ENCODE data around the gene BAZ2B. TPM values are rescaled to one million over a fixed set of nuclear protein-coding genes. Genes with fewer than 3 reads are reported as not detected.
"Not testable (repeated sequence)": the region's sequence is repeated elsewhere in the genome, so short reads cannot be mapped to it uniquely, and the experiment has no call there.

Gene BAZ2B
- total RNA-seq, 1 donor from 2014 or later: 139 TPM

GRCh38 chr2:159446201-159446600 is 170.1 kb downstream of the BAZ2B start:
- DNase-seq (ENCODE audit: low spot score) (no peak), ATAC-seq (no peak)
- intact Hi-C loops (cut with DNase I): no loop called here

GRCh38 chr2:159445307-159445706 is 171.0 kb downstream of the BAZ2B start:
- ATAC-seq (no peak), DNase-seq (ENCODE audit: low spot score) (no peak)
- intact Hi-C loops (cut with DNase I): no loop called here

- no peak for DNase-seq (ENCODE audit: low spot score)
- intact Hi-C loops (cut with DNase I): no loop called here
- ATAC-seq: no peak
Measured at GRCh38 chr2:159444754-159445153, 171.6 kb downstream of the BAZ2B start.

- no peak for DNase-seq (ENCODE audit: low spot score)
- intact Hi-C loops (cut with DNase I): no loop called here
- ATAC-seq: peak; percentile 10
Measured at GRCh38 chr2:159442159-159442852, 174.0 kb downstream of the BAZ2B start.

GRCh38 chr2:159441182-159441581 is 175.2 kb downstream of the BAZ2B start:
- no peak for ATAC-seq
- intact Hi-C loops (cut with DNase I): no loop called here

GRCh38 chr2:159439421-159439820 is 176.9 kb downstream of the BAZ2B start:
- no peak for DNase-seq (ENCODE audit: low spot score)
- intact Hi-C loops (cut with DNase I): no loop called here
- no peak for ATAC-seq

More at GRCh38 chr2:159441182-159441581, 175.2 kb downstream of the BAZ2B start:
- no peak for DNase-seq (ENCODE audit: low spot score)

- ATAC-seq (no peak), DNase-seq (ENCODE audit: low spot score) (no peak)
- intact Hi-C loops (cut with DNase I): no loop called here
Measured at GRCh38 chr2:159438720-159439353, 177.5 kb downstream of the BAZ2B start.

GRCh38 chr2:159438284-159438683 is 178.1 kb downstream of the BAZ2B start:
- intact Hi-C loops (cut with DNase I): no loop called here
- ATAC-seq (no peak), DNase-seq (ENCODE audit: low spot score) (no peak)

- no peak for DNase-seq (ENCODE audit: low spot score)
- intact Hi-C loops (cut with DNase I): no loop called here
- ATAC-seq: no peak
Measured at GRCh38 chr2:159432610-159433009, 183.7 kb downstream of the BAZ2B start.

GRCh38 chr2:159427048-159427447 is 189.3 kb downstream of the BAZ2B start:
- DNase-seq (ENCODE audit: low spot score): no peak
- ATAC-seq: no peak
- intact Hi-C loops (cut with DNase I): no loop called here

GRCh38 chr2:159419403-159419802 is 196.9 kb downstream of the BAZ2B start:
- ATAC-seq: no peak
- intact Hi-C loops (cut with DNase I): no loop called here

GRCh38 chr2:159411460-159411859 is 204.9 kb downstream of the BAZ2B start:
- ATAC-seq (no peak), DNase-seq (ENCODE audit: low spot score) (no peak)
- intact Hi-C loops (cut with DNase I): no loop called here

More at GRCh38 chr2:159419403-159419802, 196.9 kb downstream of the BAZ2B start:
- no peak for DNase-seq (ENCODE audit: low spot score)

- DNase-seq (ENCODE audit: low spot score) (no peak), ATAC-seq (no peak)
- intact Hi-C loops (cut with DNase I): no loop called here
Measured at GRCh38 chr2:159410276-159410675, 206.1 kb downstream of the BAZ2B start.

- intact Hi-C loops (cut with DNase I): no loop called here
- no peak for ATAC-seq
- no peak for DNase-seq (ENCODE audit: low spot score)
Measured at GRCh38 chr2:159409116-159409800, 207.1 kb downstream of the BAZ2B start.

- intact Hi-C loops (cut with DNase I): no loop called here
- ATAC-seq: no peak
- DNase-seq (ENCODE audit: low spot score): no peak
Measured at GRCh38 chr2:159402790-159403189, 213.6 kb downstream of the BAZ2B start.

- ATAC-seq; intact Hi-C loops (cut with DNase I); DNase-seq (ENCODE audit: low spot score): not testable (repeated sequence)
Measured at GRCh38 chr2:159402160-159402559, 214.2 kb downstream of the BAZ2B start.

GRCh38 chr2:159399716-159400415 is 216.5 kb downstream of the BAZ2B start:
- intact Hi-C loops (cut with DNase I): no loop called here
- DNase-seq (ENCODE audit: low spot score) (no peak), ATAC-seq (no peak)

GRCh38 chr2:159396799-159397198 is 219.5 kb downstream of the BAZ2B start:
- no peak for ATAC-seq
- no peak for DNase-seq (ENCODE audit: low spot score)
- intact Hi-C loops (cut with DNase I): no loop called here

GRCh38 chr2:159382447-159383028 is 233.8 kb downstream of the BAZ2B start:
- DNase-seq (ENCODE audit: low spot score): no peak
- intact Hi-C loops (cut with DNase I): no loop called here
- ATAC-seq: no peak
